Ishikawa (cell line): ENCODE results near the gene GUCY1B1.

Experiments
- CEBPB ChIP-seq: IDR thresholded peaks from 2 replicates; pipeline ENCODE4 v1.6.1; 2012
- CREB1 ChIP-seq: IDR thresholded peaks from 2 replicates; pipeline ENCODE4 v1.6.1; 2012; ENCODE audit warnings: low read depth
- EGR1 ChIP-seq: IDR thresholded peaks from 2 replicates; pipeline ENCODE4 v1.6.1; 2012
- EP300 ChIP-seq: IDR thresholded peaks from 2 replicates; pipeline ENCODE4 v1.6.1; 2012; ENCODE audit warnings: borderline replicate concordance
- FOXM1 ChIP-seq: IDR thresholded peaks from 2 replicates; pipeline ENCODE4 v1.6.1; 2012; ENCODE audit warnings: low read depth, borderline replicate concordance
- NFIC ChIP-seq: IDR thresholded peaks from 2 replicates; pipeline ENCODE4 v1.6.1; 2012
- RAD21 ChIP-seq: IDR thresholded peaks from 2 replicates; pipeline ENCODE4 v1.6.1; 2012; ENCODE audit warnings: low read depth
- REST ChIP-seq: IDR thresholded peaks from 2 replicates; pipeline ENCODE4 v1.6.1; 2012; ENCODE audit warnings: low read depth, mild to moderate bottlenecking
- TAF1 ChIP-seq: IDR thresholded peaks from 2 replicates; pipeline ENCODE4 v1.6.1; 2012; ENCODE audit warnings: low read depth, mild to moderate bottlenecking
- TCF12 ChIP-seq: IDR thresholded peaks from 2 replicates; pipeline ENCODE4 v1.6.1; 2012; ENCODE audit warnings: low read depth
- TEAD4 ChIP-seq: IDR thresholded peaks from 2 replicates; pipeline ENCODE4 v1.6.1; 2012
- YY1 ChIP-seq: IDR thresholded peaks from 2 replicates; pipeline ENCODE4 v1.6.1; 2012; ENCODE audit warnings: low read depth
- ZBTB7A ChIP-seq: IDR thresholded peaks from 2 replicates; pipeline ENCODE4 v1.6.1; 2012; ENCODE audit warnings: low read depth
- TF ChIP-seq, protein P1 (sequence below): IDR thresholded peaks from 2 replicates; pipeline ENCODE4 v1.6.1; 2012
- TF ChIP-seq, protein P2 (sequence below): IDR thresholded peaks from 2 replicates; pipeline ENCODE4 v1.6.1; 2012

The GUCY1B1 gene

GRCh38 chr4:155712846-155713245 lies 46.0 kb upstream of the GUCY1B1 start:
- TF ChIP-seq CEBPB (no peak), EP300 (no peak), TAF1 (no peak), RAD21 (no peak), TEAD4 (no peak)
- TF ChIP-seq, protein P1, sequence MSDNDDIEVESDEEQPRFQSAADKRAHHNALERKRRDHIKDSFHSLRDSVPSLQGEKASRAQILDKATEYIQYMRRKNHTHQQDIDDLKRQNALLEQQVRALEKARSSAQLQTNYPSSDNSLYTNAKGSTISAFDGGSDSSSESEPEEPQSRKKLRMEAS: no peak

DNA sequence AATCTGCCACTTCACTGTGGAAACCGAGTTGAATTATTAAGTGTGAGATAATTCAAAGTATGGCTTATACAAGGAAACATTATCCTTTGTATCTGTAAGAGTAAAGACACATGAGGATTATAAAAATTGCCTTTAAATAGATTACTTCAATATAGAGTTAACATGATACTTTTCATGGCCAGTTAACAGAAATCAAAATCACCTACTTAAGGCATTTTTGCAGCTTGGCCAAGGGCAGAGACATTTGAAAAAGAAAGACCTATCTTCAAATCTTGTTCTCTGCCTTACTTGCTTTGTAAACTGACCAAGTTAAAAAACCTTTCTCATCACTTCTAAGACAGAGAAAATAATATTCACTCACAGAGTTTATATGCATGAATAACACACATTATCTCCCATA lies 44.9 kb upstream of the GUCY1B1 start:
- TF ChIP-seq FOXM1: no peak
- TF ChIP-seq YY1: no peak
- TF ChIP-seq, protein P1: no peak
- TF ChIP-seq CEBPB: no peak
- no peak for TF ChIP-seq TCF12
- TF ChIP-seq CREB1: no peak
- TF ChIP-seq TEAD4: no peak
- TF ChIP-seq, protein P2, sequence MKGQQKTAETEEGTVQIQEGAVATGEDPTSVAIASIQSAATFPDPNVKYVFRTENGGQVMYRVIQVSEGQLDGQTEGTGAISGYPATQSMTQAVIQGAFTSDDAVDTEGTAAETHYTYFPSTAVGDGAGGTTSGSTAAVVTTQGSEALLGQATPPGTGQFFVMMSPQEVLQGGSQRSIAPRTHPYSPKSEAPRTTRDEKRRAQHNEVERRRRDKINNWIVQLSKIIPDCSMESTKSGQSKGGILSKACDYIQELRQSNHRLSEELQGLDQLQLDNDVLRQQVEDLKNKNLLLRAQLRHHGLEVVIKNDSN: no peak
- TF ChIP-seq REST: no peak
- TF ChIP-seq EP300: no peak
- no peak for TF ChIP-seq EGR1
- no peak for TF ChIP-seq NFIC
- TF ChIP-seq RAD21: no peak
- no peak for TF ChIP-seq TAF1
- TF ChIP-seq ZBTB7A: no peak

DNA sequence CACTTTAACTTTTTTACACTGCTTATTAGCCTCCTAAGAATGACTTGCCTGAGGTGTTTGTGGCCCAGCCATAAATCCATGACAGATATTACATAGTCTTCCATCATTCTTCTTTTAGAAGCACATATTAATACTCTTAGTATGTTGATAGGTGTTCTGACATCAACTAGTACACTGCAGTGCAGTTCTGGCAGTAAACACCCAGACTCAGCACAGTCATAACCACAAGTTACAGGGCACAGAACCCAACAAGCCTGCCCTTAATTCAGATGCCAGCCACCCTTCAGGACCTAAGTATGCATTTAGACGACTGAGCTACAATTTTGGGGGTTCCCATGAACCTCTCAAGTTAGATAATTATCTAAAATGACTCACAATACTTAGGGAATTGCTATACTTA lies 36.5 kb upstream of the GUCY1B1 start:
- TF ChIP-seq CEBPB (no peak), RAD21 (no peak), EGR1 (no peak)
- TF ChIP-seq, protein P2: no peak

GRCh38 chr4:155722816-155723499 lies 35.9 kb upstream of the GUCY1B1 start:
- TF ChIP-seq CEBPB (no peak), CREB1 (no peak), FOXM1 (no peak), EGR1 (no peak), YY1 (no peak), TAF1 (no peak), TCF12 (no peak), NFIC (no peak), REST (no peak), ZBTB7A (no peak), RAD21 (no peak), EP300 (no peak)
- TF ChIP-seq, protein P2: no peak

DNA sequence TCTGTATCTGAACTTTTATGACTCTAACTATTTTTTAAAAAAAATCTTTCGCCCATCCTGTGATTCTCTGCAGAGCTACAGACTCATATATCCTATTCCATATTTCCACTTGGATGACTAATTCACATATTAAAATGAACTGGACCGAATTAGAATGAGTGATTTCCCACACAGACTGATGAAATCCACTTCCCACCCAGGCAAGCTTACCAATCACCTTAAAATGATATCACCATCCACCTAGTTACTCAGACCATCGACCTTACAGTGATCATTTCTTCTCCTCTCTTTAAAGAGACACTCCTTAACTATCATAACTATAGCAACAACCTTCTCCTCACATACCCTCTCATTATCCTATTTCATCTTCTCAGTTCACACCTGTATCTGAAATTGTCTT lies 34.1 kb upstream of the GUCY1B1 start:
- TF ChIP-seq FOXM1: no peak
- TF ChIP-seq, protein P2: no peak
- no peak for TF ChIP-seq TCF12
- TF ChIP-seq YY1: no peak
- TF ChIP-seq TAF1: no peak
- no peak for TF ChIP-seq EP300
- TF ChIP-seq REST: no peak
